Adrenal gland (tissue), 12 donors: Measurements from ENCODE around the gene DIAPH1. TPM values are rescaled to one million over a fixed set of nuclear protein-coding genes. Genes with fewer than 3 reads are reported as not detected.

Experiments
- DNase-seq, 7 donors: peaks; one replicate each; pipeline ENCODE4 v3.0.0-alpha.2; 2019 to 2020
- H3K27ac ChIP-seq, 5 donors: fragments of 200-600 bp; sonication (generic) in 4 of 5; 1 replicate in 3 of 5; 2 replicates in 2 of 5; pipeline versions ENCODE4 v1.5.1 to v1.8.0; 2016 to 2020; ENCODE audit warnings: mild to moderate bottlenecking in 1 of 5
- H3K27me3 ChIP-seq: fragments of 200-600 bp; 2 replicates; pipeline ENCODE4 v1.8.0; 2021
- H3K36me3 ChIP-seq, 2 donors: fragments of 200-600 bp; replicated peaks in 1 of 2; 1 replicate in 1 of 2; 2 replicates in 1 of 2; pipeline versions ENCODE4 v1.5.1 to v1.8.0; 2018 to 2022
- H3K4me1 ChIP-seq, 2 donors: fragments of 200-600 bp; replicated peaks in 1 of 2; 1 replicate in 1 of 2; 2 replicates in 1 of 2; pipeline versions ENCODE4 v1.5.1 to v1.8.0; 2018 to 2021
- H3K4me3 ChIP-seq, 4 donors: fragments of 200-600 bp; sonication (generic) in 3 of 4; one replicate each; pipeline ENCODE4 v1.5.1; 2016 to 2018
- H3K9me3 ChIP-seq, 3 donors: fragments of 200-600 bp; sonication (generic) in 1 of 3; replicated peaks in 1 of 3; 1 replicate in 2 of 3; 2 replicates in 1 of 3; pipeline versions ENCODE4 v1.5.1 to v1.8.0; 2016 to 2021
- POLR2A ChIP-seq, 2 donors: fragments of 450-650 bp; IDR thresholded peaks; one replicate each; pipeline ENCODE4 v1.6.1; 2017; ENCODE audit warnings: antibody characterized with exemption in 2 of 2, mild to moderate bottlenecking in 2 of 2, moderate library complexity in 1 of 2
- WGBS, 4 donors: extraction: QIAGEN DNeasy Blood & Tissue Kit in 2 of 4; methylation state at CpG; one replicate each; pipeline versions ENCODE4 v1.1.5 to v1.1.7; 2013 to 2017; 5-methylcytosine and 5-hydroxymethylcytosine counted together
- intact Hi-C, 2 donors: fragments of 100-400 bp; cut with DNase I; formaldehyde crosslinking; loops; one replicate each; pipeline versions ENCODE4 v1.14.1 to v1.15.0; 2022 to 2023
- polyA plus RNA-seq, 3 donors: library from polyadenylated mRNA; stranded (reverse); fragments of 200-250 nt in 2 of 3; fragments of 350-450 nt in 1 of 3; fragmentation: Illumina TruSeq in 1 of 3; extraction: RNeasy Lipid Tissue Mini Kit (QIAGEN cat#74804) in 1 of 3; gene quantifications; one replicate each; pipeline ENCODE4 v1.2.3, GENCODE V29; 2013 to 2014
- total RNA-seq, 9 donors: library from RNA; depleted of rRNA in 4 of 9; stranded (reverse); fragments of >200 nt in 4 of 9; fragments of 120-200 nt in 1 of 9; fragmentation: NEBNext Ultra II Directional in 1 of 9; extraction: Animal tissue kit (Norgen Biotek cat#: 25700) in 1 of 9; gene quantifications; one replicate each; pipeline versions ENCODE4 v1.1.0 to v1.2.4, GENCODE V29; 2013 to 2023
- TF ChIP-seq, protein P1 (sequence below), 6 experiments: fragments of 450-650 bp in 4 of 6; fragments of 200-600 bp in 2 of 6; sonication (generic) in 1 of 6; IDR thresholded peaks; 1 replicate in 5 of 6; 2 replicates in 1 of 6; pipeline versions ENCODE4 v1.5.1 to v1.8.0; 2016 to 2021; ENCODE audit warnings: antibody characterized with exemption in 6 of 6, mild to moderate bottlenecking in 2 of 6, moderate library complexity in 1 of 6
- donor health status: healthy with polysubstance abuse.
- donor health status: Bipolar disorder and iron deficiency.
- donor health status: DM: yes; HTN: yes; CAD: no.
- donor health status: DM: no; HTN: no; CAD: no.
- donor health status: DM: no; HTN: no; CAD: no.
- donor health status: DM: yes; HTN: yes; CAD: no.

Gene DIAPH1
- total and polyA plus RNA-seq, 12 donors, result 17.8 to 91.2 (median 48.8) TPM

DNA sequence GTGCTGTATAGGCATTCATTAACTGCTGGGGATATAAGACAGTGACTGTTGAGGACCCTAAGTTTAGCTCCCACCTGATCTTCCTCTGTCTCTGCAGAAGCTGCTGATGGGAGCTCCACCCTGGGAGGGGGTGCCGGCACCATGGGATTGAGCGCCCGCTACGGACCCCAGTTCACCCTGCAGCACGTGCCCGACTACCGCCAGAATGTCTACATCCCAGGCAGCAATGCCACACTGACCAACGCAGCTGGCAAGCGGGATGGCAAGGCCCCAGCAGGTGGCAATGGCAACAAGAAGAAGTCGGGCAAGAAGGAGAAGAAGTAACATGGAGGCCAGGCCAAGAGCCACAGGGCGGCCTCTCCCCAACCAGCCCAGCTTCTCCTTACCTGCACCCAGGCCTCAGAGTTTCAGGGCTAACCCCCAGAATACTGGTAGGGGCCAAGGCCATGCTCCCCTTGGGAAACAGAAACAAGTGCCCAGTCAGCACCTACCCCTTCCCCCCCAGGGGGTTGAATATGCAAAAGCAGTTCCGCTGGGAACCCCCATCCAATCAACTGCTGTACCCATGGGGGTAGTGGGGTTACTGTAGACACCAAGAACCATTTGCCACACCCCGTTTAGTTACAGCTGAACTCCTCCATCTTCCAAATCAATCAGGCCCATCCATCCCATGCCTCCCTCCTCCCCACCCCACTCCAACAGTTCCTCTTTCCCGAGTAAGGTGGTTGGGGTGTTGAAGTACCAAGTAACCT, 107.8 kb downstream of the DIAPH1 start:
- TF ChIP-seq POLR2A (IDR thresholded peaks at IDR 0.05), result no peak
- TF ChIP-seq, protein P1, sequence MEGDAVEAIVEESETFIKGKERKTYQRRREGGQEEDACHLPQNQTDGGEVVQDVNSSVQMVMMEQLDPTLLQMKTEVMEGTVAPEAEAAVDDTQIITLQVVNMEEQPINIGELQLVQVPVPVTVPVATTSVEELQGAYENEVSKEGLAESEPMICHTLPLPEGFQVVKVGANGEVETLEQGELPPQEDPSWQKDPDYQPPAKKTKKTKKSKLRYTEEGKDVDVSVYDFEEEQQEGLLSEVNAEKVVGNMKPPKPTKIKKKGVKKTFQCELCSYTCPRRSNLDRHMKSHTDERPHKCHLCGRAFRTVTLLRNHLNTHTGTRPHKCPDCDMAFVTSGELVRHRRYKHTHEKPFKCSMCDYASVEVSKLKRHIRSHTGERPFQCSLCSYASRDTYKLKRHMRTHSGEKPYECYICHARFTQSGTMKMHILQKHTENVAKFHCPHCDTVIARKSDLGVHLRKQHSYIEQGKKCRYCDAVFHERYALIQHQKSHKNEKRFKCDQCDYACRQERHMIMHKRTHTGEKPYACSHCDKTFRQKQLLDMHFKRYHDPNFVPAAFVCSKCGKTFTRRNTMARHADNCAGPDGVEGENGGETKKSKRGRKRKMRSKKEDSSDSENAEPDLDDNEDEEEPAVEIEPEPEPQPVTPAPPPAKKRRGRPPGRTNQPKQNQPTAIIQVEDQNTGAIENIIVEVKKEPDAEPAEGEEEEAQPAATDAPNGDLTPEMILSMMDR (IDR thresholded peaks at IDR 0.05), result no peak
- H3K27me3 ChIP-seq, result no peaks in the 10 kb centered on the region
- peak overlapping the region in 2 of 5 donors; percentile 94 to 95 for H3K27ac ChIP-seq
- H3K4me1 ChIP-seq, result peaks cover 30 to 55% of the 10 kb centered on the region in 2 donors
- no peak overlapping the region for H3K4me3 ChIP-seq
- WGBS, 4 donors, result 86 to 95% (median 88%) methylated on average over 14 of the region's 14 CpGs
- peaks cover 0 to 27% of the 10 kb centered on the region in 2 donors for H3K36me3 ChIP-seq
- DNase-seq, result peak in 1 of 7 donors; percentile 53
- intact Hi-C loops, result no loop called here
- no peaks in the 10 kb centered on the region for H3K9me3 ChIP-seq

DNA sequence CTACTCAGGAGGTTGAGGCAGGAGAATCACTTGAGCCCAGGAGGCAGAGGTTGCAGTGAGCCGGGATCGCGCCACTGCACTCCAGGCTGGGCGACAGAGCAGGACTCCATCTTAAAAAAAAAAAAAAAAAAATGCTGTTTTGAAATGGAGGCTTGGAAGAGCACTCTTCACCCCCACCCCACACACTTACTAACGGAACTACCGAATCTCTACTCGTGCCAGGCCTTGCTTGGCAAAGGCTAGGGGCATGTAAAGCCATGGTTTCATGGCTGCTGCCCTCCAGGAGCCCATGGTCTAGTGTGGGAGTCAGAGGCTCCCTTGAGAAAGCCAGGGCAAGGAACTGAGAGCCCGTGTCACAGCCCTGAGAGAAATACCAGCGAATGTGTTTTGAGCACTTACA, 108.6 kb downstream of the DIAPH1 start:
- Histone ChIP-seq H3K36me3 (peaks cover 0 to 33% of the 10 kb centered on the region in 2 donors), H3K9me3 (no peaks in the 10 kb centered on the region), H3K27ac (peak overlapping the region in 3 of 5 donors; percentile 93 to 95 (median 94)), H3K4me3 (no peak overlapping the region), H3K4me1 (peaks cover 28 to 46% of the 10 kb centered on the region in 2 donors), H3K27me3 (no peaks in the 10 kb centered on the region)
- TF ChIP-seq, protein P1 (IDR thresholded peaks at IDR 0.05), result no peak
- TF ChIP-seq POLR2A (IDR thresholded peaks at IDR 0.05), result no peak
- intact Hi-C loops, result no loop called here
- WGBS, 4 donors, result 87 to 95% (median 94%) methylated on average over 9 of the region's 9 CpGs
- DNase-seq, result peak in 1 of 7 donors; percentile 31

DNA sequence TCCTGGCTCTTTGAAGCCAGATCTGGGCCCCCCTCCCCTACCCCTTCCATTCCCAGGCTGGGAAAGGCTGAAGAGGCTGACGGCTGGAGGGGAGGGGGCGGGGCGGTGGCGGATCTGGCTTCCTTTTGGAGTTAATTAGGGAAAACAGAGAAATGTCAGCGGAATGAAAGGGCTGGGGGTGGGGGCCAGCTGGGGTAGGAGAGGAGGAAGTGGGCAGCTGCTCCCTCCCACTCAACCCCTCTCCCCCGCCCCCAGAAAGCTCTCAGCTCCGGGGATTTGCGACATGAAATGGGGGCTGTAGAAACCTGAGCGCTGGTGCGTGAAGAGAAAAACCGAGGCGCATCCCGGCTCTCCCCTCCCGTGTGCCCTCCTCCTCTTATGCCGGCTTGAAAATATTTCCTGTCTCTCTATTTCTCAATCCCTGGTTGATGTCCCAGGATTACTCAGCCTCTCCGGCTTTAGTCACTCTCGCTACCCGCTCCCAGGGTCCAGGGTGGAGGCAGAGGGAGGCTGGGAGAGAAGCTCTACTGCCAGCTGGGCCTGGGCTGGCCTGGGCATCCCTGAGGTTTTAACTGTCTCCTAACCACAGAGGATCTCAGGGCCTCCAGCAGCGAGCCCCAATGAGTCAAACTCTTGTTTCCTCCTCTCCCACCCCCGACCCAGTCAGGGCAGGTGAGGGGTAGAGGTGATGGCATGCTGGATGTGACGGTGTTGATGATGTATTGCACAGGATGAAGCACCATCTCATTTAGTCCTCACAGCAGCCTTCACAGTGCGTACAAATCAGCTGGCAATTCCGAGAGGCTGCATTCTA, 109.8 kb downstream of the DIAPH1 start:
- peaks cover 0 to 33% of the 10 kb centered on the region in 2 donors for H3K36me3 ChIP-seq
- TF ChIP-seq, protein P1 (IDR thresholded peaks at IDR 0.05), result no peak
- TF ChIP-seq POLR2A (IDR thresholded peaks at IDR 0.05), result peak in 1 of 2 donors; percentile 69
- WGBS, 4 donors, result 18 to 24% (median 22%) methylated on average over 9 to 23 of the region's 23 CpGs
- peaks cover 17 to 35% of the 10 kb centered on the region in 2 donors for H3K4me1 ChIP-seq
- DNase-seq, result peak; percentile 67 to 91 (median 83)
- peak overlapping the region; percentile 78 to 95 (median 93) for H3K27ac ChIP-seq
- no peaks in the 10 kb centered on the region for H3K27me3 ChIP-seq
- no peaks in the 10 kb centered on the region for H3K9me3 ChIP-seq
- peak overlapping the region in 2 of 4 donors; percentile 21 to 44 for H3K4me3 ChIP-seq
- intact Hi-C loops, result no loop called here

DNA sequence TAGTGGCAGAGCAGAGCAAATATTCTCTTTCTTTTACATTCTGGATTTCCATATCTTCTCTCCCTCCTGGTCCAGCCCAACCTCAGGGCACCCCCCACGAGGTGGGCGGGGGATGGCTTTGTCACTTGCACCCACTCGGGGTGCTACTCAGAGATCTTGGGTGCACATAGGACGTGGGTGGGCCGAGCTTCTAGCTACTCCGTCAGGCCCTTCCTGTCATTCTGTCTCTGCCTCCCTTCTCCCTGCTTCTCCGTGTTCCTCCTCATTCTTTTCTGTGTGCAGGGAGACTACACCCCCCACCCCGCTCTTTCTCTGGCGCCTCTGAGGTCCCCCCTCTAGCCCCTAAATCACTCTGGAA, 110.4 kb downstream of the DIAPH1 start:
- H3K4me1 ChIP-seq, result peaks cover 15 to 32% of the 10 kb centered on the region in 2 donors

More for the DNA sequence above, 110.4 kb downstream of the DIAPH1 start:
- TF ChIP-seq, protein P1 (IDR thresholded peaks at IDR 0.05), result no peak
- TF ChIP-seq POLR2A (IDR thresholded peaks at IDR 0.05), result no peak
- no peaks in the 10 kb centered on the region for H3K9me3 ChIP-seq
- H3K27me3 ChIP-seq, result no peaks in the 10 kb centered on the region
- peak in 1 of 7 donors; percentile 52 for DNase-seq
- H3K27ac ChIP-seq, result peak overlapping the region; percentile 78 to 95 (median 93)
- intact Hi-C loops, result no loop called here
- WGBS, 4 donors, result 26 to 51% (median 36%) methylated on average over 9 of the region's 9 CpGs
- H3K36me3 ChIP-seq, result peaks cover 0 to 33% of the 10 kb centered on the region in 2 donors
- H3K4me3 ChIP-seq, result peak overlapping the region in 2 of 4 donors; percentile 21 to 44
